ENCODE measurements around the gene GMEB2.
"Not testable (repeated sequence)": the region's sequence is repeated elsewhere in the genome, so short reads cannot be mapped to it uniquely, and the experiment has no call there.

GMEB2 gene

GRCh38 chr20:63612276-63612931, 14.5 kb downstream of the GMEB2 start:
- peak; percentile 21 for DNase-seq (ENCODE audit: low spot score)

DNA sequence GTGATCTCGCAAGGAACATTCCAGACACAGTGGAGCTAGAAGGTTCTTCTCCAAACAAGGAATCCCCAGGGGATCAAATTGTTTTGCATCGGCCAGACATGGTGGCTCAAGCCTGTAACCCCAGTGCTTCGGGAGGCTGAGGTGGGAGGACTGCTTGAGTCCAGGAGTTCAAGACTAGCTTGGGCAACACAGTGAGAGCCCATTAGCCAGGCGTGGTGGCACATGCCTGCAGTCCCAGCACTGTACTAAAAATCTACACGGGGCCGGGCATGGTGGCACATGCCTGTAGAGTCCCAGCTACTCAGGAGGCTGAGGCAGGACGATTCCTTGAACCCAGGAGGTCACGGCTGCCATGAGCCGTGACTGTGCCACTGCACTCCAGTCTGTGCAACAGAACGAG, 15.3 kb downstream of the GMEB2 start:
- no peak for DNase-seq (ENCODE audit: low spot score)

- peak; percentile 32 for DNase-seq (ENCODE audit: low spot score)
Observed at GRCh38 chr20:63610581-63611435, 16.1 kb downstream of the GMEB2 start.

DNA sequence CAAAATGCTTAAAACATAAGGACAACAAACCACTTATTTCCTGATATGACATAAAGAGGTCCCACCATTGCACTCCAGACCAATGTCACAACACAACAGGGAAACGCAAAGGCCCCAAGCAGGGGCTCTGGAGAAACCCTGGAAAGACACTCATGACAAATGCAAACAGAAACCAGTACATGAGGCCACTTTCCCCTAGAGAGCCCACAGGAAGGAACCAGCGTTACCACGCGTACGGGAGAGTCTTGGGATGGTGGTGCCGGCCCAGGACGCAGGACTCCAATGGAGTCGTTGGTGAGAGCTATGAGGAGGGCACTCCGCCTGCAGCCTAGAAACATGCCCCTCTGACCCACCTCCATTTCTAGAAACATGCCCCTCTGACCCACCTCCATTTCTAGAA, 20.2 kb downstream of the GMEB2 start:
- DNase-seq (ENCODE audit: low spot score): no peak

DNA sequence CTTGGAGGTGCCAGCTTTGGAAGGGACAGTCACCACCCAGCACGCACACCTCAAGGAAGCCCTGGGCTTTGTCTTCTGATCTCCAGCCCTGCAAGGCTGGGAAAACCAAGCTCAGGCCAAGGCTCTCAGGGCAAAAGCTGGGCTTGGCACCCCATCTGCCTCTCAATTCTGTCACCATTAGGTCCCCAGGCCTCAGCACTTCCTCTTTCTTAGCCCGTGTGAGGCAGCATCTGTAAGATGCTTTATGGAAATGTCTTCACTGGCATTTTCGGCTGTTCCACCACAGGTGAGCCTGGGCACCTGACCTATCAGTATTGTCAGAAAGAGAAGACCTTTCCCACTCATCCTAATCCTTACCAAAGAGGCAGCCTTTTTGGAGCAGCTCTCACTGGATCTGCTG, 24.6 kb downstream of the GMEB2 start:
- DNase-seq (ENCODE audit: low spot score): no peak

- not testable (repeated sequence) for DNase-seq (ENCODE audit: low spot score)
Observed at GRCh38 chr20:63601679-63602078, 25.2 kb downstream of the GMEB2 start.

- no peak for DNase-seq (ENCODE audit: low spot score)
Observed at GRCh38 chr20:63599396-63600050, 27.4 kb downstream of the GMEB2 start.

GRCh38 chr20:63598479-63599395, 28.2 kb downstream of the GMEB2 start:
- no peak for DNase-seq (ENCODE audit: low spot score)

DNA sequence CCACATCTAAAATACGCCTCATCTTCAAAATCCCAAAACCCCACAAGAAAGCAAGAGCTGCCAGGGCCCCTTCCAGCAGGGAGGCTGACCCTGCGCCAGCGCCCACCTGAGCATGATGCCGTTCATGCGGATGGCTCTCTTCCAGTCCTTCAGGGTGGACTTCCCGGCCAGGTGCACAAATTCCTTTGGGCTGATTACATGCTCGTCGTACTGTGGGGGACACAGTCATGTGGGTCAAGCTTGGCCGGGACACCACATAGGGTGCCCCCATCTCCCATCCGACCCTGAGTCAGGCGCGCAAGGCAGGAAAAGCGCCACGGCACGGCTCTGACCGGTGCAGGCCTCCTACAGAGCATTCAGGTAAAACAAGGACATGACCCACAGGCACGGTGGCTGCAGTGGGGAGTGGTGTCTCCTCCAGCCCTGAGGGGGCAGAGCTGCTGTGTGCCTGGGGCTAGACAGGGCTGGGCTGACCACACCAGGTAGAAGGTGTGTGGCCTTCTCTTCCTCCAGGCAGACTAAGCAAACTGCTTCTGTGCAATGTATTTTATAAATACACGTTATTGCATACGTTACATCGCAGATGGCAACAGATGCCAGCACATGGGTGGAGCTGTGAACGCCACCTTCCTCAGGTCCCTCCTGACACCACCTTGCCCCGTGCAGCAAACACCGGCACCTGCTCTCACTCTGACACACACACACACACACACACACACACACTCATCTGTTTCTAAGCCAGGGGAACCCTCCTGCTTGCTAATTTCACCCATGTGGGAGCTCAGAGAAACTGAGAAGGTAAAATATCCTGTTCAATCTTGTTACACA, 29.0 kb downstream of the GMEB2 start:
- no peak for DNase-seq (ENCODE audit: low spot score)

- DNase-seq (ENCODE audit: low spot score): no peak
Observed at GRCh38 chr20:63596423-63596822, 30.5 kb downstream of the GMEB2 start.

- no peak for DNase-seq (ENCODE audit: low spot score)
Observed at GRCh38 chr20:63595416-63596127, 31.3 kb downstream of the GMEB2 start.

DNA sequence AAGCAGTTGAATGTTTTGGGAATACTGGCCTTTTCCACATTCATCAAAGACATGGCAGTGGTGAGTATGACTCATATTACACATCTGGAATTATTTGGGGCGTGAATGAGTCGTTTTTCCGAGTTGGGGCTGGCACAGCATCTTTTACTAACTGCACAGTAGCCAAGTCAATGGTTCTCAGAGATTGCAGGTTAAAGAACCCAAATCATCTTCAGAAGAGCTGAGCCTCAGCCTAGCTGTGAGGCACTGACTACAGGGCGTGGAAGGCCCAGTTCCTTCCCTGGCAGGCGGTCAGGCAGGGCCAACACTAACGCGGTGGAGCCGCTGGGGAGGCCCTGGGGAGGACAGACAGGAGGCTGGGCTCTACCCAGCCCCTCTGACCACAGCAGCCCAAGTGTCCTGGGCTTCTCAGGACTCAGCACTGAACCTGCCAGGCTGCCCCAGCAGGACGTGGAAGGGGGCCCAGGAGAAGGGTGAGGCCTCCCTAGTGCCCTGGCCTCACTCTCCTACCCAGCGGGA, 32.8 kb downstream of the GMEB2 start:
- no peak for DNase-seq (ENCODE audit: low spot score)

DNA sequence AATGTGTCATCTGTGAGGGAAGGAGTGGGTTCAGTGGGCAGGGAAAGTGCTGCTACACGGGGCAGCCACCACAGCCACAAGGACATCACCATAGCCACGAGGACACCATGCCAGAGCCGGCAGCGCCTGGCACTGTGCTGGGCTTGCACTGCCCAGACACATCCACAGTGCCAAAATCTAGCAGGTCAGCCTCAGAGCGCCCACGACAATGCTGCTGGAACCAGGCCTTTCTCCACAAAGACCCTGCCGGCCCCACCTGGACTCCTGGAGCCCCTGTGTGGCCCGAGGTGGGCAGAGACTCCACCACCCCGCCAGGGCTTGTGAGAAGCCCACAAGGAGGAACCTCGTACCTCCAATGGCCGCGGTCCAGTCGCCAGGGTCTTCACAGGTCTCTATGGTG, 34.2 kb downstream of the GMEB2 start:
- DNase-seq (ENCODE audit: low spot score): no peak

GRCh38 chr20:63591786-63592355, 35.0 kb downstream of the GMEB2 start:
- DNase-seq (ENCODE audit: low spot score): no peak

DNA sequence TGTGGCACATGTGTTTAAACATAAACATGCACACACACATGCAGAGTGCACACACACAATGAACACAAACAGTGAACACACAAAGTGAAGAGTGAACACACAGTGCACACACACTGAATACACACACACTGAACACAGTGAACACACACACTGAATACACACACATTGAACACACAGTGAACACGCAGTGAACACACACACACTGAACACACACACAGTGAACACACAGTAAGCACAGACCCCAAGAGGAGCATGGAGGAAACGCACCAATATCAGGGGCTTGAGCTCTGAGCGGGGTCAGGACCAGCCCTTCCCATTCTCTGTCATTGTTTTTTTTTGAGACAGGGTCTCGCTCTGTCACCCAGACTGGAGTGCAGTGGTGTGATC, 35.8 kb downstream of the GMEB2 start:
- DNase-seq (ENCODE audit: low spot score): no peak

- no peak for DNase-seq (ENCODE audit: low spot score)
Observed at GRCh38 chr20:63590218-63591146, 36.4 kb downstream of the GMEB2 start.

DNA sequence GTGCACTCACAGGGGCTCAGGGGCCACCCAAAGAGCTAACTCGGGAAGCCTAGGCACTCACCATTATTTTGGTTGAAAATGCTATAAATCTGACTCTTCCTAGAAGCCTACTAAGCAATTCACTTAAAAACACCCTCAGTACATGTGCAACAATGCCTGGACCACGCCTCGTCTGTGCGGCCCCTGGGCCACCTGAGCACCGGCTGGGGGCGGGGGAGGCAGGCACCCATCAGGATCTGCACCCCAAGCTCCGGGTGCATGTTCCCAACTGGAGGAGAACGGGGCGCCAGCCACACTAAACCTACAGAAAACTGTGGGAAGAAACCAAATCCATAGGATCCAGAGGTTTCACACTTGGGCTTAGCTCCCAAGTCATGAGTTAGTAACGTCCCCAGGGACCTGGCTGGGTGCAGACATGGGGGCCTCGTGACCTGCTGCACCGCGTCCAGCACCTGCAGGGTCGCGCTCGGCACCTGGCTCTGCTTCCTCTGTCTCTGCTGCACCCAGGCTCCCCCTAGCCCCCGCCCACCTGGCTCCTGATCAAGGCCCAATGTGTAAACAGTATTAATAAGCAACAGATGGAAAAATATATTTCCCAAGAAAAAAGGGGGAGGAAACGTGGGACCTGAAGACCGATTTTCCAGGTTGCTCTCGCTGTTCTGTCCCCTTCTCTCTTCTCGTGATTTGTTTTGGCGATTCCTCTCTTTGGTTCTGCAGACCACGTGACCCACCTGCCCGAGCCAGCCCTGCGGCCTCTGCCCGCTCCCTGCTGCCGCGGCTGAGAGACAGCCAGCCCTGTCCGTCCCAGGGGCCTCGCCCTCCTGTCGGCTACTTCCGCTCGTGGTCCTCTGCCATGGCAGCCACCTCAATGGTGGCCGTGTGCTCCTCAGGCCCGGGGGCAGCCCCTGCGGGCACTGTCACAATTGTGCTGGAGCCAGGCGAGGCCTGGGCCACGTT, 37.4 kb downstream of the GMEB2 start:
- DNase-seq (ENCODE audit: low spot score): no peak

- DNase-seq (ENCODE audit: low spot score): no peak
Observed at GRCh38 chr20:63588641-63589041, 38.3 kb downstream of the GMEB2 start.

Data from D341Med (cell line).